Ishikawa (cell line): Measurements from ENCODE around the gene CAPZB.

Source experiments
- CEBPB ChIP-seq: IDR thresholded peaks from 2 replicates; pipeline ENCODE4 v1.6.1; 2012
- CREB1 ChIP-seq: IDR thresholded peaks from 2 replicates; pipeline ENCODE4 v1.6.1; 2012; ENCODE audit warnings: low read depth
- EGR1 ChIP-seq: IDR thresholded peaks from 2 replicates; pipeline ENCODE4 v1.6.1; 2012
- EP300 ChIP-seq: IDR thresholded peaks from 2 replicates; pipeline ENCODE4 v1.6.1; 2012; ENCODE audit warnings: borderline replicate concordance
- FOXM1 ChIP-seq: IDR thresholded peaks from 2 replicates; pipeline ENCODE4 v1.6.1; 2012; ENCODE audit warnings: low read depth, borderline replicate concordance
- NFIC ChIP-seq: IDR thresholded peaks from 2 replicates; pipeline ENCODE4 v1.6.1; 2012
- RAD21 ChIP-seq: IDR thresholded peaks from 2 replicates; pipeline ENCODE4 v1.6.1; 2012; ENCODE audit warnings: low read depth
- TAF1 ChIP-seq: IDR thresholded peaks from 2 replicates; pipeline ENCODE4 v1.6.1; 2012; ENCODE audit warnings: low read depth, mild to moderate bottlenecking
- TCF12 ChIP-seq: IDR thresholded peaks from 2 replicates; pipeline ENCODE4 v1.6.1; 2012; ENCODE audit warnings: low read depth
- TEAD4 ChIP-seq: IDR thresholded peaks from 2 replicates; pipeline ENCODE4 v1.6.1; 2012
- YY1 ChIP-seq: IDR thresholded peaks from 2 replicates; pipeline ENCODE4 v1.6.1; 2012; ENCODE audit warnings: low read depth
- ZBTB7A ChIP-seq: IDR thresholded peaks from 2 replicates; pipeline ENCODE4 v1.6.1; 2012; ENCODE audit warnings: low read depth
- TF ChIP-seq, protein P1 (sequence below): IDR thresholded peaks from 2 replicates; pipeline ENCODE4 v1.6.1; 2012
- TF ChIP-seq, protein P2 (sequence below): IDR thresholded peaks from 2 replicates; pipeline ENCODE4 v1.6.1; 2012; ENCODE audit warnings: low read depth, mild to moderate bottlenecking
- TF ChIP-seq, protein P3 (sequence below): IDR thresholded peaks from 2 replicates; pipeline ENCODE4 v1.6.1; 2012

The CAPZB gene

GRCh38 chr1:19419691-19420090, 65.6 kb downstream of the CAPZB start:
- no peak for TF ChIP-seq TAF1
- TF ChIP-seq, protein P1, sequence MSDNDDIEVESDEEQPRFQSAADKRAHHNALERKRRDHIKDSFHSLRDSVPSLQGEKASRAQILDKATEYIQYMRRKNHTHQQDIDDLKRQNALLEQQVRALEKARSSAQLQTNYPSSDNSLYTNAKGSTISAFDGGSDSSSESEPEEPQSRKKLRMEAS, result no peak
- no peak for TF ChIP-seq TCF12
- no peak for TF ChIP-seq RAD21
- TF ChIP-seq, protein P2, sequence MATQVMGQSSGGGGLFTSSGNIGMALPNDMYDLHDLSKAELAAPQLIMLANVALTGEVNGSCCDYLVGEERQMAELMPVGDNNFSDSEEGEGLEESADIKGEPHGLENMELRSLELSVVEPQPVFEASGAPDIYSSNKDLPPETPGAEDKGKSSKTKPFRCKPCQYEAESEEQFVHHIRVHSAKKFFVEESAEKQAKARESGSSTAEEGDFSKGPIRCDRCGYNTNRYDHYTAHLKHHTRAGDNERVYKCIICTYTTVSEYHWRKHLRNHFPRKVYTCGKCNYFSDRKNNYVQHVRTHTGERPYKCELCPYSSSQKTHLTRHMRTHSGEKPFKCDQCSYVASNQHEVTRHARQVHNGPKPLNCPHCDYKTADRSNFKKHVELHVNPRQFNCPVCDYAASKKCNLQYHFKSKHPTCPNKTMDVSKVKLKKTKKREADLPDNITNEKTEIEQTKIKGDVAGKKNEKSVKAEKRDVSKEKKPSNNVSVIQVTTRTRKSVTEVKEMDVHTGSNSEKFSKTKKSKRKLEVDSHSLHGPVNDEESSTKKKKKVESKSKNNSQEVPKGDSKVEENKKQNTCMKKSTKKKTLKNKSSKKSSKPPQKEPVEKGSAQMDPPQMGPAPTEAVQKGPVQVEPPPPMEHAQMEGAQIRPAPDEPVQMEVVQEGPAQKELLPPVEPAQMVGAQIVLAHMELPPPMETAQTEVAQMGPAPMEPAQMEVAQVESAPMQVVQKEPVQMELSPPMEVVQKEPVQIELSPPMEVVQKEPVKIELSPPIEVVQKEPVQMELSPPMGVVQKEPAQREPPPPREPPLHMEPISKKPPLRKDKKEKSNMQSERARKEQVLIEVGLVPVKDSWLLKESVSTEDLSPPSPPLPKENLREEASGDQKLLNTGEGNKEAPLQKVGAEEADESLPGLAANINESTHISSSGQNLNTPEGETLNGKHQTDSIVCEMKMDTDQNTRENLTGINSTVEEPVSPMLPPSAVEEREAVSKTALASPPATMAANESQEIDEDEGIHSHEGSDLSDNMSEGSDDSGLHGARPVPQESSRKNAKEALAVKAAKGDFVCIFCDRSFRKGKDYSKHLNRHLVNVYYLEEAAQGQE, result no peak
- TF ChIP-seq EP300, result no peak
- no peak for TF ChIP-seq ZBTB7A
- TF ChIP-seq YY1, result no peak
- TF ChIP-seq NFIC, result no peak
- TF ChIP-seq CEBPB, result no peak
- TF ChIP-seq TEAD4, result no peak
- no peak for TF ChIP-seq FOXM1
- no peak for TF ChIP-seq CREB1
- TF ChIP-seq, protein P3, sequence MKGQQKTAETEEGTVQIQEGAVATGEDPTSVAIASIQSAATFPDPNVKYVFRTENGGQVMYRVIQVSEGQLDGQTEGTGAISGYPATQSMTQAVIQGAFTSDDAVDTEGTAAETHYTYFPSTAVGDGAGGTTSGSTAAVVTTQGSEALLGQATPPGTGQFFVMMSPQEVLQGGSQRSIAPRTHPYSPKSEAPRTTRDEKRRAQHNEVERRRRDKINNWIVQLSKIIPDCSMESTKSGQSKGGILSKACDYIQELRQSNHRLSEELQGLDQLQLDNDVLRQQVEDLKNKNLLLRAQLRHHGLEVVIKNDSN, result no peak
- TF ChIP-seq EGR1, result no peak

- TF ChIP-seq TAF1, result no peak
- no peak for TF ChIP-seq CREB1
- TF ChIP-seq, protein P1, result no peak
These were observed 66.8 kb downstream of the CAPZB start for GRCh38 chr1:19418503-19418971.

DNA sequence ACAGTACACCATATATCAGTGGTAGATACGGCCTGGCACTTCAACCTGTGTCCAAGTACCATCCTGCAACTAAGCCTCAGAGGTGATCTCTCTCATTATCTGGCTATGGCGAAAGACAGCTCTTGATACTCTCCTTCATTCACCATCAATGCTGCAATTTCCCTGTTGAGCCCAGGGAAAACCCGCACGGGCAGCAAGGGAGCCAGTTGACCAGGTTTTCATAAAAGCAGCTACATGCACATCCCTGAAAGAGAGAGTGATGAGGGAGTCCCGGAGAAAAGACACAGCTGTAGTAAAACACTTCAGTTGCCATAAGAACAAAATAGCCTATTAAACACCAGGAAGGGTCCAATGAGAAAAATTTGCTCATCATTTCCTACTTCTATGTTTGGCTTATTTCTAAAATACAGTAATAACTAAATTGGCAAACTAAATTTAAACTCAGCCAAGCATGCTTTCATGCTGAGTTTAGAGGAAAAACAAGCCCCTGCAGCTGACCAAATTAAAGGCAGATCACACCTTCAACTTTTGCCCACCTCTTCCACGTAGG, 68.3 kb downstream of the CAPZB start:
- no peak for TF ChIP-seq CREB1
- TF ChIP-seq, protein P1, result no peak
- TF ChIP-seq CEBPB, result no peak
- no peak for TF ChIP-seq EP300
- no peak for TF ChIP-seq TCF12
- no peak for TF ChIP-seq NFIC
- TF ChIP-seq RAD21, result no peak
- no peak for TF ChIP-seq EGR1
- no peak for TF ChIP-seq TEAD4
- no peak for TF ChIP-seq YY1
- TF ChIP-seq, protein P3, result no peak
- TF ChIP-seq, protein P2, result no peak
- no peak for TF ChIP-seq FOXM1
- TF ChIP-seq ZBTB7A, result no peak
- TF ChIP-seq TAF1, result no peak

GRCh38 chr1:19416145-19416544, 69.2 kb downstream of the CAPZB start:
- TF ChIP-seq, protein P2, result no peak
- TF ChIP-seq FOXM1 (no peak), CEBPB (no peak), YY1 (no peak), NFIC (no peak), CREB1 (no peak), EGR1 (no peak), RAD21 (no peak)
